ENCODE measurements around the gene SLC25A44.

SLC25A44 gene

GRCh38 chr1:156246781-156247459, 53.0 kb downstream of the SLC25A44 start:
- H3K9ac ChIP-seq: no peak overlapping the region
- H3K36me3 ChIP-seq (ENCODE audit: control insufficient read depth, insufficient read depth, low read length): no peaks in the 10 kb centered on the region
- H3K79me2 ChIP-seq: no peaks in the 10 kb centered on the region
- peaks cover 4% of the 10 kb centered on the region for H3K4me1 ChIP-seq
- H3K4me3 ChIP-seq (ENCODE audit: low read depth, low read length): no peak overlapping the region
- no peak overlapping the region for H2AFZ ChIP-seq
- no peaks in the 10 kb centered on the region for H3K27me3 ChIP-seq (ENCODE audit: control insufficient read depth, insufficient read depth, low read length)
- H3K27ac ChIP-seq: no peak overlapping the region
- H3K9me3 ChIP-seq (ENCODE audit: control insufficient read depth, low read length): no peaks in the 10 kb centered on the region
- no peak overlapping the region for H3K4me2 ChIP-seq (ENCODE audit: low read length)
- no peak for TF ChIP-seq CTCF (IDR thresholded peaks at IDR 0.05)

- Histone ChIP-seq H3K4me2 (ENCODE audit: low read length) (no peak within 1 kb of the TSS), H3K4me3 (ENCODE audit: low read depth, low read length) (no peak within 1 kb of the TSS), H3K27me3 (ENCODE audit: control insufficient read depth, insufficient read depth, low read length) (no peaks in the 10 kb centered on the region), H3K9me3 (ENCODE audit: control insufficient read depth, low read length) (no peaks in the 10 kb centered on the region), H3K4me1 (peaks cover 11% of the 10 kb centered on the region), H3K27ac (no peak within 1 kb of the TSS), H3K9ac (no peak within 1 kb of the TSS), H2AFZ (no peak within 1 kb of the TSS), H3K79me2 (no peaks in the 10 kb centered on the region), H3K36me3 (ENCODE audit: control insufficient read depth, insufficient read depth, low read length) (no peaks in the 10 kb centered on the region)
- no peak for TF ChIP-seq CTCF (IDR thresholded peaks at IDR 0.05)
These were observed 53.8 kb downstream of the SLC25A44 start, which contains the start of gene PAQR6 for GRCh38 chr1:156247460-156248322. TSS of gene PAQR6 (minus strand) at chr1:156248056. CDS start at chr1:156246731, 1,325 bp downstream.

DNA sequence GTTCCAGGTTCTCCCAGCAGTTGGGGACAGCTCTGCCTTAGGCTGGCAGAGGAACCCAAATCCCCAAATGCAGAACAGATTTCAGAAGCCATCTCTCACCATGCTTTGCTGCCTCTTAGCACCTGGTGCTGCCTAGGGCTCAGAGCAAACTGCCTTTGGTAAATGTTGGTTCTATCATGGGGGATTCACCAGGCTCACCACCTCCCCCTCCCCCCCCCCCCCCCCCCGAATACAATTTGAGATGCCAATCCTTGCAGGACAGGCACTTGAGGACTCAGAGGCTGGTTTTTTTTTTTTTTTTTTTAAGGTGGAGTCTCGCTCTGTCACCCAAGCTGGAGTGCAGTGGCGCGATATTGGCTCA, 54.4 kb downstream of the SLC25A44 start:
- Histone ChIP-seq H3K27me3 (ENCODE audit: control insufficient read depth, insufficient read depth, low read length) (no peaks in the 10 kb centered on the region), H3K4me2 (ENCODE audit: low read length) (no peak overlapping the region), H3K79me2 (no peaks in the 10 kb centered on the region), H3K4me3 (ENCODE audit: low read depth, low read length) (no peak overlapping the region), H3K9ac (no peak overlapping the region), H3K27ac (no peak overlapping the region), H3K9me3 (ENCODE audit: control insufficient read depth, low read length) (no peaks in the 10 kb centered on the region), H2AFZ (no peak overlapping the region), H3K36me3 (ENCODE audit: control insufficient read depth, insufficient read depth, low read length) (no peaks in the 10 kb centered on the region), H3K4me1 (peaks cover 13% of the 10 kb centered on the region)
- TF ChIP-seq CTCF (IDR thresholded peaks at IDR 0.05): no peak

DNA sequence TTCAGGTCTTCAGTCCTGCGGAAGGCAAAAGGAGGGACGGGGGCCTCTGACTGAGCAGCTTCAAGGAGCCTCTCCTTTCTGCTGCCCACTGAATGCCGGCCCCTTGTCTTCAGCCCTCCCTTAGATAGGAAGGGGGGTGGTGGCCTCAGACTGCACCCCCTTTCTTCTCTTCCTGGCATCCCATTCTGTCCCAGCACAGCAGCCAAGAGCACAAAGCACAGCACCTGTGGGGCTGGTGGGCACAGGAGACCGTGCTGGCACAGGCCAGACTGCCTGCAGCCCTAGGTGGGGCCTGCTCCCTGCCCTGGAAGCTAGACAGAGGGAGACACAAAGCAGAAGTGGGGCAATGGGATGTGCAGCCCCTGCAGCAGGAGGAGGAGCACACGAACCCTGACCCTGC, 55.7 kb downstream of the SLC25A44 start:
- H3K9ac ChIP-seq: no peak overlapping the region

More for the DNA sequence above, 55.7 kb downstream of the SLC25A44 start:
- no peak overlapping the region for H3K4me3 ChIP-seq (ENCODE audit: low read depth, low read length)
- peaks cover 22% of the 10 kb centered on the region for H3K4me1 ChIP-seq
- no peaks in the 10 kb centered on the region for H3K79me2 ChIP-seq
- no peaks in the 10 kb centered on the region for H3K36me3 ChIP-seq (ENCODE audit: control insufficient read depth, insufficient read depth, low read length)
- H3K9me3 ChIP-seq (ENCODE audit: control insufficient read depth, low read length): no peaks in the 10 kb centered on the region
- H3K27me3 ChIP-seq (ENCODE audit: control insufficient read depth, insufficient read depth, low read length): no peaks in the 10 kb centered on the region
- no peak for TF ChIP-seq CTCF (IDR thresholded peaks at IDR 0.05)
- H3K27ac ChIP-seq: no peak overlapping the region
- H3K4me2 ChIP-seq (ENCODE audit: low read length): no peak overlapping the region
- H2AFZ ChIP-seq: no peak overlapping the region

Measured in parathyroid adenoma (tissue), 2 donors.